Retina (tissue), 1 donor: ENCODE data around the gene MGA.
"Not testable (repeated sequence)": the region's sequence is repeated elsewhere in the genome, so short reads cannot be mapped to it uniquely, and the experiment has no call there.

ENCODE experiments used
- DNase-seq: peaks from one replicate; pipeline ENCODE4 v3.0.0-alpha.2; 2016

Gene MGA

GRCh38 chr15:41727143-41727542 lies 66.9 kb downstream of the MGA start:
- no peak for DNase-seq

GRCh38 chr15:41728061-41728460 lies 67.9 kb downstream of the MGA start:
- DNase-seq = not testable (repeated sequence)

DNA sequence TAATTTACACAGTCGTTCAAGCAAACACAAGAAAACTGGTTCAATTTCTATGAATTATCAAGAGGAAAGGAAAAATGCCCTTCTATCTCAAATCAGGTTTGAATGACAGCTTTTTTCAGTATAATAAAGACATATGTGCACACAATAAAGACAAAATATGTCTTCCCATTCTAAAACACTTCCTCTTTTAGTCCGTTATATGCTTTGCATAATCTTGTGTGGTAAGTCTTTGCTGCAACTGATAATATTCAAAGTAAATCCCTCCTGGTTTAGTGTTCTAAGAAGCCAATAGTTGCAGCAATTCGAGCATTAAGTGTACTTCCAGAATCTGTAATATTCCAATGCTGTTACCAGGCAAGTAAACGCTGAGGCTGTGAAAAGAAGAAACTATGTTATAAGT lies 70.3 kb downstream of the MGA start:
- DNase-seq = no peak

- no peak for DNase-seq
These were observed 72.3 kb downstream of the MGA start for GRCh38 chr15:41732483-41732882.

DNA sequence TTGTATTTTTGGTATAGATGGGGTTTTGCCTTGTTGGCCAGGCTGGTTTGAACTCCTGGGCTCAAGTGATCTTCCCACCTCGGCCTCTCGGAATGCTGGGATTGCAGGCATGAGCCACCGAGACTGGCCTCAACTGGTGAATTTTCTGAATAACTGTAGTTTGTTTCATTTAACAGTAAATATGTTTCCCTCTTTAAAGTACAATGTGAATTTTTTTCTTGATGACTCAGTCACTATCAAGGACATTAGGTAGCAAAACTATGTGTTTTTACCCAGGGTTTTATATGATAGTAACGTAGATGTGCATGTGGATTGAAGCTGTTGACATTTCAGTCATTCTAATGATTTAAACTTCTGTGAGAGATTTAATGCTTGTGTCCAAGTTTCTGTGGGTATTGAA lies 73.9 kb downstream of the MGA start:
- no peak for DNase-seq

DNA sequence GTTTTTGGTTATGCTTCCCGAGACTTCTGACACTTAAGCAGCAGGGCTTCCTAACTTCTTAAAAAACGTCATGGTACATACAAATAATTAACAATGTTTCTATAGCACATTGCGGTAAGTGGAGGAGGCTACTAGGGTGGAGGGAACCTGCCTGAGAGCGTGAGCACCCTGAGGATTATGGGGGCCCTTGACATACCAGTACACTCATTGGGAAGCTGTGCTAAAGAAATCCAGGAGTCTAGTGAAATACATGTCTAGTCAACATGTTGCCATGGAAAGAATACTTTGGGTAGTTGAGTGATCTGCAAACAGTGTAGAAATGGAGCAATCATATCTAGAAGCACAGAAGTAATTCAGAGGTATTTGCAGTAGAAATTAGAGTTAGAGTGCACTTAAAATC lies 74.8 kb downstream of the MGA start:
- DNase-seq = no peak

DNA sequence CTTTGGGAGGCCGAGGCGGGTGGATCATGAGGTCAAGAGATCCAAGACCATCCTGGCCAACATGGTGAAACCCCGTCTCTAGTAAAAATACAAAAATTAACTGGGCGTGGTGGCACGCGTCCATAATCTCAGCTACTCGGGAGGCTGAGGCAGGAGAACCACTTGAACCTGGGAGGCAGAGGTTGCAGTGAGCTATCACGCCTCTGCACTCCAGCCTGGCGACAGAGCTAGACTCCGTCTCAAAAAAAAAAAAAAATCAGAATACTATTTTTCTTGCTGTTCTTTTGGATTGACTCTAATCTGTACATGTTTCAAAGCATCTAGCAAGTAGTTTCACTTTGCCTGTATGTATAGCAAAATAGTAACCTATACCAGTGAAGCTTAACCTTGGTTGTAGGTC lies 75.3 kb downstream of the MGA start:
- not testable (repeated sequence) for DNase-seq

DNA sequence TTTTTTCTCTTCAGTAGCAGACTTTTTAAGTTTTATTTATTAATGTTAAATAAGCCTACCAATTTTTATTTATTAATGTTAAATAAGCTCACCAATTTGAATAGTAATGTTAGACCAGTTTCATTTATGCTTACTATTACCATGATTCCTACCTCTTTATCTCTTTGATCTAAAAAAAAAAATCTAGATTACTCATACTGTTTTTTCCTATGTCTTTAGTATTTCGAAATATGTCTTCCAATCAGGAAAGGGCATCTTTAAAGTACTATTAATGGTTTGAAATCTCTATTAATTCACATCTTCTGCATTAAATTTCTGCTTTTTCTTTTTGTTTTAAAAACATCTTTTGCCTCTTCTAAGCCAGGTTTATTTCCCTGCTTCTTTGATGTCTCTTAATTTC lies 86.6 kb downstream of the MGA start:
- no peak for DNase-seq

DNA sequence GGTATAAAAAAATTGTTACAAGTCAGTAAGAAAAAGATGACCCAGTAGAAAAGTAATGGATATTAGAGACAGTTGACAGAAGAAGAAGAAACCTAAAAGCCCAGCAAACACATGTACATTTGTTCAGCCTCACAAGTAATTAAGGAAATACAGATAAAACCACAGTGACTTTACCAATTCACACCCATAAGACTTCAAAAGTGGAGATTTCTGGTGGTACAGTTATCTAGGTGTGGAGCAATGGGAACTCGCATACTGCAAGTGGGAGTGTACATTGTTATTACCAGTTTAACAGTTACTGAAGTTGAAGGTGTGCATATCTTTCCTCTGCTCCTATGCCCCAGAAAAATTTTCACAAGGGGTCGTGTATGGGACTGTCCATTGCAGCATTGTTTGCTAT lies 96.0 kb downstream of the MGA start:
- no peak for DNase-seq

- DNase-seq = peak; percentile 49
These were observed 112.6 kb downstream of the MGA start for GRCh38 chr15:41772720-41773331.

- no peak for DNase-seq
These were observed 113.1 kb downstream of the MGA start for GRCh38 chr15:41773332-41773728.

GRCh38 chr15:41773729-41774061 lies 113.5 kb downstream of the MGA start:
- no peak for DNase-seq

- DNase-seq = peak; percentile 99
These were observed 114.1 kb downstream of the MGA start, which contains the start of gene MAPKBP1 for GRCh38 chr15:41774062-41774881. Gene MAPKBP1 (plus strand): TSS chr15:41774484. CDS start chr15:41775276, 792 bp downstream.

DNA sequence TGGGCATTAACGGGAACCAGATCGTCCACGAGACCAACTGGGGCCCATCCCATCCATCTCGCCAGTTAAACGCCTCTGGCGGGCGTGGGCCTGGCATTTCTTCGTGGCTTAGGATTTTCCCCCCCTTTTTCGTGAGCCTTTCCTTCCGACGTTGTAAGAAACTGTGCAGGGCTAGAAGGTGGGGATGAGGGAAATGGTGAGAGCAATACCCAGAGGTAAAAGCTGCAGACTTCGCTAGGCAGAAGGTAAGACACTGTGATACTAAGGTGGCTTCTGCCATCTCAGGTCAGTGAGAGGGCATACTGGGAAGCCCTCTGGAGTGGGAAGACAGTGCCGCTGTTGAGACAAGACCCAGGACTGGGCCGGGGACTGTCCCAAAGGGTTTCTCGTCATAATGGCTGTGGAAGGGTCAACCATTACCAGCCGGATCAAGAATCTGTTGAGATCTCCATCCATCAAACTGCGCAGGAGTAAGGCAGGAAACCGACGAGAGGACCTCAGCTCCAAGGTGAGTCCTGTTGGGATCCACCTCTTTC lies 114.7 kb downstream of the MGA start:
- no peak for DNase-seq

DNA sequence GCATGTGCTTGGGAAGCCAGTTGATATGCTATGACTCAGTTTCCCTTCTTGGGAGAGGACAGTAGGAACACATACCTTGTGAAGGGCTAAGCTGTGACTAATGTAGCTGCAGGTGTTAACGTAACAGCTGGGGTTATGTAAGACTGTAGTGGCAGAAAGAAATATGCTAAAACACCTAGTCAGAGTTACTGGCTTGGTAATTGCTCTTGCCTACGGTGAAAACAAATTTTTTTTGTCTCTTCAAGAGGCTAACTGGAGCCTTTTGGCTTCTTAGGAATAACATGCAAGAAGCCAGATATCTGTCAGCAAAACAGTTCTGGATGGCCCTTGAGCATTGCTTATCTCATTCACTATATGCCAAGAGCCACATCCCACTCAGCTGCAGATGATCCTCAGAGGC lies 115.4 kb downstream of the MGA start:
- DNase-seq = no peak

GRCh38 chr15:41777421-41777973 lies 117.3 kb downstream of the MGA start:
- no peak for DNase-seq

DNA sequence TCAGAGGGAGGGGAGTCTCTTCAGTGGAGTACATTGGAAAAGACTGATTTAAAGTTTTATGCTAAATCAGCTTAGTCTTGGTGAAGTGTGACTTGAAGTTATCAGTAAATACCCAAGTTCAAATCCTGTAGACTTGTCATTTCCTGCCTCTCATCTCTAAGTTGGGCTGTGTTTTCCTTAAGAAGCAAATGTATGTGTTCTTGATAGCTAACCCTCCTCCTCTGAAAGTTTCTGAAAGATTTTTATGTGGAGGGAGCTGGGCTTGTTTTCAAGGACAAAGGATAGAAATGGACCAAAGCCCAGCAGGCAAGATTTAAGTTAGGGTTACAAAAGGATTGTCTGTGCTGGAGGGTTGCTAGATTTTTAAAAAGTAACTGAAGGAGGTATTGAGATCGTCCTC lies 118.3 kb downstream of the MGA start:
- DNase-seq = no peak

DNA sequence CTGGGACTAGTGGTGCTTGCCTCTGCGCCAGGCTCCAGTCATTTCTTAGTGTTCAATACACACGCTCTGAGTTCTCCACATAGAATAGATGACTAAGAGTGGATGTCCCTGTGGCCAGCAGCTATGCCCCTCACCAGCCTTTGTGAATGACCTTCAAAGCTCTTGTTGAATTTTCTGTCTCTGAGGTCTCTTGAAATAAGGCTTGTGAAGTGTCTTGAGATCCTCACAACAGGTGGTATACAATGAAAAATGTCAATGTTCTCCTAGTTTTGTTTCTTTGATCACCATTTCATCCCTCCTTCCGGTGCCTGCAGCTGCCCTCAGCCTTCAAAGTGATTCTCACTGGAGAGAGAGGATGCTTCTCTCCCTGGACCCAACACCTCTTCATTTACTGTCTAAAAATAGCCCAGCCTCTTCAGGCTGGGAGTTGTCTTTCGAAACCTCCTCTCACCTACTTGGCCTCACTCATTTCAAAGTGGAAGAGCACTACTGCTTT lies 119.5 kb downstream of the MGA start:
- DNase-seq = no peak

DNA sequence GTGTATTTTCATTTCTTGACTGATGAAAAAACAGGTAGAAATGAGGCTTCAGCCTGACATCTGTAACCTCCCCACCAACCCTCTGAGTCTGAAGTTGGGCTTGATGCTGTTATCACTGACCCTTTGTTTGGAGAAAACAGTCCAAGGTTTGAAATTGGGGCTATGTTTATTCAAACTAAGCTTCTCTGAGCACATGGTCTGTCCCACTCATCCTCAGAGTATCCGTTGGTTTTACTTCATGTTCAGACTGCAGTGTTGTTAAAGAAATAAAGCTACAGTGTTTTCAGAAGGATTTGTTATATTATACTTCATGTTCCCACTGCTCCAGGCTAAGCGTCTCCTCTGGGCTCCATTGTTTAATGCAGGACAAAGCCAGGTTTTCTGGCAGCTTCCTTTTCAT lies 120.1 kb downstream of the MGA start:
- no peak for DNase-seq

DNA sequence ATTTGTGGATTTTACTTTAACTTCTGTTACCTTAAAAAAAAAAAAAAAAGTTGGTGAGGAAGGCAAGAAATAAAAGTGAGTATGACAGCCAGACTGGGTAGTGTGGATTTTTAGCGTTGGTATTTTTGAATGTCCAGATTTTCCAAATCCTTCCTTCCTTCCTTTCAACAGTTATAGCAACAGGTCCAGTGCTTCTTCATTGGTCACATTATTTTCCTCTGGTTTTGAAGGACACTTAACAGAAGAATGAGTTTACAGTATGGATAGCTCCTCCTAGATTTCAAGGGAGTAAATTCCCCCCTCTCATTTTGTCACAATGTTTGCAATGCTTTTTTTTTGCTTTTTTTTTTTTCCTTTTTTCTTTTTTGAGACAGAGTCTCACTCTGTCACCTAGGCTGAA lies 120.5 kb downstream of the MGA start:
- no peak for DNase-seq

GRCh38 chr15:41782371-41783282 lies 122.4 kb downstream of the MGA start:
- DNase-seq = no peak

DNA sequence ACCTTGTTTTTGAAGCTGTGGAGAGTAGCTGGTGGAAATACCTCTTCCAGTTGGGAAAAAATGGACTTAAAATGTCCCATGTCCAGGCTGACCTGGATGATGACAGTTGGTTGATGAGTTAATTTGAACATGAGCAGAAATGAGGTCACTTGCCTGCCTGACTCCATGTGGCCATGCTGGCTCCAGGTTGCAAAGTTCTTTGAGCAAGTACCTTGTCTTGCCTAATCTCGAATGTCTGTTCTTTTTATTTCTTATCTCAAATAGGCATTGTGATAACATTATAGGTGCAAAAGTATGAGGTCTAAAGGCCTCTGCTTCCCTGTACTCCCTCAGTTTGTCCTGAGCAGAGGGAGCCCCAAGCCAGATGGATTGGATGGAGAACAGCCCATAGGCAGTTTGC lies 123.1 kb downstream of the MGA start:
- DNase-seq = no peak

DNA sequence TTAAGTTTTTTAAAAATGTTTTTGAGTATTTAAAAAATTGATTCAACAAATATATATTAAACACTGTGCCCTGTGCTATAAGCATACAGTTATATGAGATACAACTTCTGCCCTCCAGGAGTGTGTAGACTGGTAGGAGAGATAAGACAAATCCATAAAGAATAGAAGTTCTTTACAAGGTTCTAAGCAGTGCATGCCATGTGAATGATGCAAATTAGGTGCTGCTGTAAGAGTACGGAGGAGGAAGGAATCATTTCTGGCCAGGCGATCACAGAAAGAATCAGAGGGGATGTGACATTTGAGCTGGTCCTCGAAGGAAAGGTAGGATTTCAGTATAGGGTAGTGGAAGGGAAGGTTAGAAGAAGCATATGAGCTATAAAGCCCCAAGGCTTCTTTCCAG lies 128.1 kb downstream of the MGA start:
- no peak for DNase-seq
